HepG2 (cell line): ENCODE results near the gene COX7A2L. TPM values are rescaled to one million over a fixed set of nuclear protein-coding genes. Genes with fewer than 3 reads are reported as not detected.

Source experiments
- CEBPZ ChIP-seq: IDR thresholded peaks from 2 replicates; pipeline ENCODE4 v1.6.1; 2012; ENCODE audit warnings: low read length, improper control_type of control experiment
- DBP ChIP-seq: sonication (generic); formaldehyde crosslinking; IDR thresholded peaks from 2 replicates; pipeline ENCODE4 v1.4.0; 2020; ENCODE audit warnings: missing genetic modification reagents; ENCODE audit errors: not compliant biosample characterization
- E2F1 ChIP-seq: sonication (generic); formaldehyde crosslinking; IDR thresholded peaks from 2 replicates; pipeline ENCODE4 v1.5.0; 2020; ENCODE audit warnings: missing genetic modification reagents
- FOXK1 ChIP-seq: sonication (generic); formaldehyde crosslinking; IDR thresholded peaks from 2 replicates; pipeline ENCODE4 v1.4.0; 2020; ENCODE audit warnings: low read depth, missing genetic modification reagents, borderline replicate concordance
- FOXO1 ChIP-seq: sonication (generic); formaldehyde crosslinking; IDR thresholded peaks from 2 replicates; pipeline ENCODE4 v1.4.0; 2020; ENCODE audit warnings: missing genetic modification reagents
- GATAD2A ChIP-seq: IDR thresholded peaks from 2 replicates; pipeline ENCODE4 v1.6.1; 2016
- MED1 ChIP-seq: sonication (generic); formaldehyde crosslinking; IDR thresholded peaks from 2 replicates; pipeline ENCODE4 v1.4.0; 2020; ENCODE audit warnings: missing genetic modification reagents
- MXD4 ChIP-seq: IDR thresholded peaks from 2 replicates; pipeline ENCODE4 v1.6.1; 2016; ENCODE audit warnings: mild to moderate bottlenecking, missing biosample characterization, missing genetic modification reagents
- PHF20 ChIP-seq: sonication (generic); formaldehyde crosslinking; IDR thresholded peaks from 2 replicates; pipeline ENCODE4 v1.5.0; 2020; ENCODE audit warnings: mild to moderate bottlenecking, missing genetic modification reagents
- PRPF4 ChIP-seq: fragments of 200-400 bp; formaldehyde crosslinking; IDR thresholded peaks from 2 replicates; pipeline ENCODE4 v1.6.1; 2016; ENCODE audit warnings: low read length, low read depth; ENCODE audit not compliant: poor library complexity, severe bottlenecking
- SNAPC4 ChIP-seq: sonication (generic); formaldehyde crosslinking; IDR thresholded peaks from 2 replicates; pipeline ENCODE4 v1.4.0; 2020; ENCODE audit warnings: mild to moderate bottlenecking, missing genetic modification reagents
- SP1 ChIP-seq, 2 experiments: fragments of 450-650 bp in 1 of 2; sonication (generic) in 1 of 2; formaldehyde crosslinking in 1 of 2; IDR thresholded peaks; 2 replicates each; pipeline versions ENCODE4 v1.4.0 to v1.6.1; 2016 to 2020; ENCODE audit warnings: missing genetic modification reagents in 1 of 2
- THYN1 ChIP-seq: sonication (generic); formaldehyde crosslinking; IDR thresholded peaks from 2 replicates; pipeline ENCODE4 v1.8.1; 2023; ENCODE audit warnings: low read depth, mild to moderate bottlenecking, moderate library complexity, missing genetic modification reagents, borderline replicate concordance
- ZNF275 ChIP-seq: sonication (generic); formaldehyde crosslinking; IDR thresholded peaks from 2 replicates; pipeline ENCODE4 v1.8.0; 2022; ENCODE audit warnings: missing genetic modification reagents, mild to moderate bottlenecking, inconsistent platforms, borderline replicate concordance
- ZNF572 ChIP-seq: sonication (generic); formaldehyde crosslinking; IDR thresholded peaks from 2 replicates; pipeline ENCODE4 v1.5.1; 2020; ENCODE audit warnings: mild to moderate bottlenecking, missing genetic modification reagents
- ZNF792 ChIP-seq: IDR thresholded peaks from 2 replicates; pipeline ENCODE4 v1.6.1; 2016
- polyA plus RNA-seq, 8 experiments: library from polyadenylated mRNA; depleted of rRNA in 3 of 8; stranded (reverse) in 7 of 8; unstranded in 1 of 8; fragments of >200 nt; fragmentation: Illumina TruSeq in 4 of 8; extraction: Trizol in 4 of 8; gene quantifications; 2 replicates each; pipeline versions ENCODE4 v1.2.1 to v1.2.3, GENCODE V29; 2011 to 2016; ENCODE audit warnings: low read depth in 4 of 8, missing spikeins in 1 of 8, mixed read lengths in 1 of 8; ENCODE audit not compliant: insufficient read depth in 1 of 8
- total RNA-seq, 5 experiments: library from RNA; depleted of rRNA; stranded (reverse); fragments of >200 nt; fragmentation: Illumina TruSeq; extraction: Trizol; gene quantifications; 2 replicates each; pipeline ENCODE4 v1.2.3, GENCODE V29; 2016; ENCODE audit warnings: low read depth in 1 of 5

The COX7A2L gene
- total and polyA plus RNA-seq, 2 of the 13 experiments (the other 11 are each of a cell fraction or from before 2014, with no cell fraction given), result 155 to 201 TPM

- TF ChIP-seq PRPF4, result no peak
- TF ChIP-seq MED1, result no peak
- TF ChIP-seq FOXO1 (CRISPR knock-in tag), result no peak
- TF ChIP-seq ZNF275 (CRISPR knock-in tag), result no peak
- no peak for TF ChIP-seq PHF20
- TF ChIP-seq DBP, result no peak
- TF ChIP-seq CEBPZ, result no peak
- no peak for TF ChIP-seq FOXK1 (CRISPR knock-in tag)
- TF ChIP-seq SNAPC4 (CRISPR knock-in tag), result no peak; the same call in 1 of the 2 replicates
- TF ChIP-seq E2F1 (CRISPR knock-in tag), result no peak
- TF ChIP-seq MXD4, result no peak
- TF ChIP-seq ZNF572 (CRISPR knock-in tag), result no peak
- peak; percentile 26; the same call in 1 of the 2 replicates for TF ChIP-seq THYN1 (CRISPR knock-in tag)
- no peak for TF ChIP-seq SP1 (IDR thresholded peaks at IDR 0.05)
- no peak for TF ChIP-seq SP1 (CRISPR knock-in tag; IDR thresholded peaks at IDR 0.05)
- TF ChIP-seq GATAD2A (CRISPR knock-in tag), result no peak
- TF ChIP-seq ZNF792 (CRISPR knock-in tag), result peak; percentile 41; the same call in 1 of the 2 replicates
Measured at GRCh38 chr2:42338567-42339190, 22.3 kb downstream of the COX7A2L start (continued).
